HepG2 (cell line): Measurements from ENCODE around the gene GAL3ST2. TPM values are rescaled to one million over a fixed set of nuclear protein-coding genes. Genes with fewer than 3 reads are reported as not detected.

ENCODE experiments used
- CBX2 ChIP-seq, 2 experiments: fragments of 200-600 bp in 1 of 2; sonication (generic); formaldehyde crosslinking in 1 of 2; IDR thresholded peaks; 2 replicates each; pipeline versions ENCODE4 v1.7.0 to v1.8.1; 2018 to 2022; ENCODE audit warnings: low read depth in 2 of 2, low read length in 1 of 2, mild to moderate bottlenecking in 1 of 2, missing genetic modification reagents in 1 of 2
- GMEB1 ChIP-seq: sonication (generic); formaldehyde crosslinking; IDR thresholded peaks from 2 replicates; pipeline ENCODE4 v1.5.1; 2020; ENCODE audit warnings: missing genetic modification reagents, mild to moderate bottlenecking, borderline replicate concordance
- GTF3A ChIP-seq: sonication (generic); formaldehyde crosslinking; conservative IDR thresholded peaks from 2 replicates; pipeline ENCODE4 v1.4.0; 2020; ENCODE audit warnings: mild to moderate bottlenecking, missing genetic modification reagents
- HCFC1 ChIP-seq: fragments of 150-350 bp; IDR thresholded peaks from 2 replicates; pipeline ENCODE4 v1.6.1; 2014; ENCODE audit warnings: low read depth, low read length
- MED1 ChIP-seq: sonication (generic); formaldehyde crosslinking; IDR thresholded peaks from 2 replicates; pipeline ENCODE4 v1.4.0; 2020; ENCODE audit warnings: missing genetic modification reagents
- MYNN ChIP-seq: sonication (generic); formaldehyde crosslinking; IDR thresholded peaks from 2 replicates; pipeline ENCODE4 v1.4.0; 2020; ENCODE audit warnings: mild to moderate bottlenecking, low read depth, missing genetic modification reagents
- RFX3 ChIP-seq: IDR thresholded peaks from 2 replicates; pipeline ENCODE4 v1.6.1; 2016; ENCODE audit warnings: missing biosample characterization, missing genetic modification reagents
- SPEN ChIP-seq: sonication (generic); formaldehyde crosslinking; IDR thresholded peaks from 2 replicates; pipeline ENCODE4 v1.5.1; 2020; ENCODE audit warnings: low read depth, mild to moderate bottlenecking, missing genetic modification reagents
- TCF12 ChIP-seq, 2 experiments: fragments of 450-650 bp in 1 of 2; sonication (generic) in 1 of 2; formaldehyde crosslinking in 1 of 2; IDR thresholded peaks; 2 replicates each; pipeline versions ENCODE4 v1.6.1 to v1.8.0; 2017 to 2022; ENCODE audit warnings: antibody characterized with exemption in 1 of 2, mild to moderate bottlenecking in 1 of 2, missing genetic modification reagents in 1 of 2, moderate library complexity in 1 of 2
- THYN1 ChIP-seq: sonication (generic); formaldehyde crosslinking; IDR thresholded peaks from 2 replicates; pipeline ENCODE4 v1.8.1; 2023; ENCODE audit warnings: low read depth, mild to moderate bottlenecking, moderate library complexity, missing genetic modification reagents, borderline replicate concordance
- TOE1 ChIP-seq: sonication (generic); formaldehyde crosslinking; IDR thresholded peaks from 2 replicates; pipeline ENCODE4 v1.4.0; 2020; ENCODE audit warnings: mild to moderate bottlenecking, missing genetic modification reagents
- ZBTB25 ChIP-seq: IDR thresholded peaks from 2 replicates; pipeline ENCODE4 v1.6.1; 2018; ENCODE audit warnings: missing genetic modification reagents
- ZFP90 ChIP-seq: sonication (generic); formaldehyde crosslinking; IDR thresholded peaks from 2 replicates; pipeline ENCODE4 v1.8.0; 2022; ENCODE audit warnings: missing genetic modification reagents, mild to moderate bottlenecking, inconsistent platforms, borderline replicate concordance
- ZNF260 ChIP-seq: sonication (generic); formaldehyde crosslinking; IDR thresholded peaks from 2 replicates; pipeline ENCODE4 v1.4.0; 2020; ENCODE audit warnings: missing genetic modification reagents, low read depth, mild to moderate bottlenecking, borderline replicate concordance
- ZNF383 ChIP-seq: sonication (generic); formaldehyde crosslinking; IDR thresholded peaks from 2 replicates; pipeline ENCODE4 v1.4.0; 2020; ENCODE audit warnings: missing genetic modification reagents, mild to moderate bottlenecking, borderline replicate concordance
- ZNF503 ChIP-seq: sonication (generic); formaldehyde crosslinking; IDR thresholded peaks from 2 replicates; pipeline ENCODE4 v1.4.0; 2020; ENCODE audit warnings: missing genetic modification reagents
- ZNF747 ChIP-seq: sonication (generic); formaldehyde crosslinking; IDR thresholded peaks from 2 replicates; pipeline ENCODE4 v1.8.1; 2023; ENCODE audit warnings: missing genetic modification reagents, mild to moderate bottlenecking, borderline replicate concordance
- ZNF781 ChIP-seq: sonication (generic); formaldehyde crosslinking; IDR thresholded peaks from 2 replicates; pipeline ENCODE4 v1.5.1; 2020; ENCODE audit warnings: borderline replicate concordance, mild to moderate bottlenecking, missing genetic modification reagents; ENCODE audit errors: not compliant biosample characterization
- polyA plus RNA-seq, 8 experiments: library from polyadenylated mRNA; depleted of rRNA in 3 of 8; stranded (reverse) in 7 of 8; unstranded in 1 of 8; fragments of >200 nt; fragmentation: Illumina TruSeq in 4 of 8; extraction: Trizol in 4 of 8; gene quantifications; 2 replicates each; pipeline versions ENCODE4 v1.2.1 to v1.2.3, GENCODE V29; 2011 to 2016; ENCODE audit warnings: low read depth in 4 of 8, missing spikeins in 1 of 8, mixed read lengths in 1 of 8; ENCODE audit not compliant: insufficient read depth in 1 of 8
- total RNA-seq, 5 experiments: library from RNA; depleted of rRNA; stranded (reverse); fragments of >200 nt; fragmentation: Illumina TruSeq; extraction: Trizol; gene quantifications; 2 replicates each; pipeline ENCODE4 v1.2.3, GENCODE V29; 2016; ENCODE audit warnings: low read depth in 1 of 5
- TF ChIP-seq, protein P1 (sequence below): sonication (generic); formaldehyde crosslinking; IDR thresholded peaks from 2 replicates; pipeline ENCODE4 v1.4.0; 2020; ENCODE audit warnings: missing genetic modification reagents
- TF ChIP-seq, protein P2 (sequence below): sonication (generic); formaldehyde crosslinking; IDR thresholded peaks from 2 replicates; pipeline ENCODE4 v1.5.0; 2020; ENCODE audit warnings: missing genetic modification reagents

Gene GAL3ST2
- total and polyA plus RNA-seq, 2 of the 13 experiments (the other 11 are each of a cell fraction or from before 2014, with no cell fraction given), result 0.17 to 0.20 TPM

GRCh38 chr2:241844066-241844728 lies 67.6 kb downstream of the GAL3ST2 start (continued):
- TF ChIP-seq TCF12 (IDR thresholded peaks at IDR 0.05), result no peak
- TF ChIP-seq TCF12 (CRISPR knock-in tag; IDR thresholded peaks at IDR 0.05), result no peak
- TF ChIP-seq ZNF383 (CRISPR knock-in tag), result no peak
- TF ChIP-seq GTF3A, result no peak
- no peak for TF ChIP-seq ZNF260 (CRISPR knock-in tag)
- TF ChIP-seq, protein P1, sequence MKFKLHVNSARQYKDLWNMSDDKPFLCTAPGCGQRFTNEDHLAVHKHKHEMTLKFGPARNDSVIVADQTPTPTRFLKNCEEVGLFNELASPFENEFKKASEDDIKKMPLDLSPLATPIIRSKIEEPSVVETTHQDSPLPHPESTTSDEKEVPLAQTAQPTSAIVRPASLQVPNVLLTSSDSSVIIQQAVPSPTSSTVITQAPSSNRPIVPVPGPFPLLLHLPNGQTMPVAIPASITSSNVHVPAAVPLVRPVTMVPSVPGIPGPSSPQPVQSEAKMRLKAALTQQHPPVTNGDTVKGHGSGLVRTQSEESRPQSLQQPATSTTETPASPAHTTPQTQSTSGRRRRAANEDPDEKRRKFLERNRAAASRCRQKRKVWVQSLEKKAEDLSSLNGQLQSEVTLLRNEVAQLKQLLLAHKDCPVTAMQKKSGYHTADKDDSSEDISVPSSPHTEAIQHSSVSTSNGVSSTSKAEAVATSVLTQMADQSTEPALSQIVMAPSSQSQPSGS (CRISPR knock-in tag), result no peak
- TF ChIP-seq GMEB1 (CRISPR knock-in tag), result no peak
- TF ChIP-seq HCFC1, result no peak
- TF ChIP-seq SPEN (CRISPR knock-in tag), result no peak
- TF ChIP-seq ZFP90 (CRISPR knock-in tag), result no peak
- no peak for TF ChIP-seq MYNN
- no peak for TF ChIP-seq MED1 (CRISPR knock-in tag)
- TF ChIP-seq ZNF503, result no peak
- TF ChIP-seq CBX2 (IDR thresholded peaks at IDR 0.05; ENCODE audit: low read depth, low read length), result no peak
- no peak; the same call in 1 of the 2 replicates for TF ChIP-seq CBX2 (CRISPR knock-in tag; IDR thresholded peaks at IDR 0.05; ENCODE audit: low read depth)
- TF ChIP-seq ZNF747 (CRISPR knock-in tag), result no peak
- TF ChIP-seq TOE1 (CRISPR knock-in tag), result no peak
- TF ChIP-seq, protein P2, sequence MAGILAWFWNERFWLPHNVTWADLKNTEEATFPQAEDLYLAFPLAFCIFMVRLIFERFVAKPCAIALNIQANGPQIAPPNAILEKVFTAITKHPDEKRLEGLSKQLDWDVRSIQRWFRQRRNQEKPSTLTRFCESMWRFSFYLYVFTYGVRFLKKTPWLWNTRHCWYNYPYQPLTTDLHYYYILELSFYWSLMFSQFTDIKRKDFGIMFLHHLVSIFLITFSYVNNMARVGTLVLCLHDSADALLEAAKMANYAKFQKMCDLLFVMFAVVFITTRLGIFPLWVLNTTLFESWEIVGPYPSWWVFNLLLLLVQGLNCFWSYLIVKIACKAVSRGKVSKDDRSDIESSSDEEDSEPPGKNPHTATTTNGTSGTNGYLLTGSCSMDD (CRISPR knock-in tag), result no peak
- no peak for TF ChIP-seq THYN1 (CRISPR knock-in tag)
- no peak for TF ChIP-seq RFX3 (CRISPR knock-in tag)
- no peak for TF ChIP-seq ZBTB25 (CRISPR knock-in tag)
- no peak for TF ChIP-seq ZNF781
